Caco-2 (cell line): Measurements from ENCODE around the gene COL6A3. TPM values are rescaled to one million over a fixed set of nuclear protein-coding genes. Genes with fewer than 3 reads are reported as not detected.

ENCODE experiments used
- BruUV-seq: library from RNA; stranded (reverse); fragments of 400-500 nt; replicated peaks from 2 replicates; lab custom pipeline; 2021; lab: Mats Ljungman, UMichigan
- CTCF ChIA-PET: fragments of 300-600 bp; sonication (Branson Sonifier 250); formaldehyde crosslinking; loops from one replicate; lab custom pipeline; 2022; ENCODE audit warnings: antibody characterized with exemption; lab: Charles Lee
- POLR2A ChIA-PET: fragments of 300-600 bp; sonication (Branson Sonifier 250); formaldehyde crosslinking; loops from one replicate; lab custom pipeline; 2022; ENCODE audit warnings: antibody characterized with exemption; lab: Charles Lee
- DNase-seq, 2 experiments: peaks; one replicate each; pipeline versions ENCODE4 v3.0.0 to v3.0.0-alpha.2; 2020 to 2022
- H3K27me3 ChIP-seq: replicated peaks from 2 replicates; pipeline ENCODE4 v1.6.0; 2011; ENCODE audit warnings: low read length; ENCODE audit not compliant: control insufficient read depth, insufficient read depth
- H3K36me3 ChIP-seq: 2 replicates; pipeline ENCODE4 v1.5.1; 2011; ENCODE audit warnings: low read length; ENCODE audit not compliant: control insufficient read depth, insufficient read depth
- H3K4me1 ChIP-seq: fragments of 250-450 bp; sonication (Bioruptor Pico); 2 replicates; pipeline ENCODE4 v1.5.1; 2020; ENCODE audit warnings: mild to moderate bottlenecking
- H3K4me3 ChIP-seq: 2 replicates; pipeline ENCODE4 v1.5.1; 2011; ENCODE audit warnings: low read depth, mild to moderate bottlenecking, control low read depth, low read length
- H3K9me3 ChIP-seq: fragments of 250-450 bp; sonication (Bioruptor Pico); 2 replicates; pipeline ENCODE4 v1.5.1; 2020; ENCODE audit warnings: mild to moderate bottlenecking, moderate library complexity
- H3K27ac Mint-ChIP-seq: one replicate; pipeline ENCODE4 v1.8.0; 2022; ENCODE audit warnings: mixed read lengths; ENCODE audit not compliant: unreplicated experiment
- H3K27me3 Mint-ChIP-seq: one replicate; pipeline ENCODE4 v1.8.0; 2022; ENCODE audit warnings: mixed read lengths; ENCODE audit not compliant: insufficient read depth, unreplicated experiment
- H3K36me3 Mint-ChIP-seq: one replicate; pipeline ENCODE4 v1.8.0; 2022; ENCODE audit warnings: mild to moderate bottlenecking, mixed read lengths; ENCODE audit not compliant: insufficient read depth, unreplicated experiment
- H3K4me1 Mint-ChIP-seq: one replicate; pipeline ENCODE4 v1.8.0; 2022; ENCODE audit warnings: low read depth, mixed read lengths; ENCODE audit not compliant: unreplicated experiment
- H3K4me3 Mint-ChIP-seq: one replicate; pipeline ENCODE4 v1.8.0; 2022; ENCODE audit warnings: mild to moderate bottlenecking, moderate library complexity, mixed read lengths; ENCODE audit not compliant: unreplicated experiment
- H3K9me3 Mint-ChIP-seq: one replicate; pipeline ENCODE4 v1.8.0; 2022; ENCODE audit warnings: mixed read lengths; ENCODE audit not compliant: unreplicated experiment
- CTCF ChIP-seq, 2 experiments: fragments of 200-600 bp in 1 of 2; IDR thresholded peaks; 1 replicate in 1 of 2; 2 replicates in 1 of 2; pipeline versions ENCODE4 v1.5.1 to v1.8.0; 2011 to 2022; ENCODE audit warnings: antibody characterized with exemption in 1 of 2, control low read depth in 1 of 2, inconsistent platforms in 1 of 2, low read depth in 1 of 2, low read length in 1 of 2, mild to moderate bottlenecking in 1 of 2, moderate library complexity in 1 of 2; ENCODE audit not compliant: insufficient read depth in 1 of 2, severe bottlenecking in 1 of 2, unreplicated experiment in 1 of 2
- intact Hi-C: fragments of 100-400 bp; cut with micrococcal nuclease; formaldehyde crosslinking; loops from one replicate; pipeline ENCODE4 v1.10.0; 2022; ENCODE audit not compliant: unreplicated experiment
- total RNA-seq: library from RNA; stranded (reverse); gene quantifications from 2 replicates; pipeline ENCODE4 v1.2.3, GENCODE V29; 2022

The COL6A3 gene
- total RNA-seq, 1 experiment from 2014 or later: 0.73 TPM

DNA sequence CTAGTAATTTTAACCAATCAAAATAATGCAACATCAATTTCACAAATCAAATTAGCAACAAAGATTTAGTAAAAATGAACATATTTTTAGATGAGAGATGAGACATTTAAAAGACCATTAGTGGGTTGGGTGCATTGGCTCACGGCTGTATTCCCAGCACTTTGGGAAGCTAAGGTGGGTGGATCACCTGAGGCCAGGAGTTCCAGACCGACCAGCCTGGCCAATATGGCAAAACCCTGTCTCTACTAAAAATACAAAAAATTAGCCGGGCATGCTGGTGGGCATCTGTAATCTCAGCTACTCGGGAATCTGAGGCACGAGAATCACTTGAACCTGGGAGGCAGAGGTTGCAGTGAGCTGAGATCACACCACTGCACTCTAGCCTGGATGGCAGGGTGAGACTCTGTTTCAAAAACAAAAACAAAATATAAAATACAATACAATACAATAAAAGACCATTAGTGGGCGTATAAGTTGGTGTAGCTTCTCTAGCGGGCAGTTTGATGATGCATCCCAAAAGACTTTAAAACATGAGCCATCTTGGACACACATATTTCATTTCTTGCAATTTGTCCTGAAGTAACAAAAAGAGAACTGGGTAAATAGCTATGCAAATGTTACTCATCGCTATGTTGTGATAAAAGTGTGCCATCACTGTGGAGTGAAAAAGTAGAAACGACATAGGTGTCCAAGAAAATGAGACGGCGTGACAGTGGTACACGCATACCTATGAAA is 101.8 kb downstream of the COL6A3 start:
- no TSS peak for BruUV-seq
- H3K9me3 Mint-ChIP-seq: no peaks in the 10 kb centered on the region
- no peak overlapping the region for H3K4me3 Mint-ChIP-seq
- H3K4me1 Mint-ChIP-seq: no peaks in the 10 kb centered on the region
- H3K27me3 ChIP-seq: no peaks in the 10 kb centered on the region
- no peak overlapping the region for H3K4me3 ChIP-seq
- CTCF ChIA-PET: no interaction called here
- H3K4me1 ChIP-seq: 0 out of 2 replicates have a peak, but pooled peaks cover 7% of the 10 kb centered on the region
- H3K36me3 ChIP-seq: no peaks in the 10 kb centered on the region
- H3K36me3 Mint-ChIP-seq: no peaks in the 10 kb centered on the region
- DNase-seq: no peak
- POLR2A ChIA-PET: no interaction called here
- H3K9me3 ChIP-seq: no peaks in the 10 kb centered on the region
- intact Hi-C loops: no loop called here
- no peaks in the 10 kb centered on the region for H3K27me3 Mint-ChIP-seq
- no peak overlapping the region for H3K27ac Mint-ChIP-seq
- TF ChIP-seq CTCF (IDR thresholded peaks at IDR 0.05; ENCODE audit: insufficient read depth in 1 of 2, low read depth in 1 of 2, low read length in 1 of 2, severe bottlenecking in 1 of 2, unreplicated experiment in 1 of 2): no peak

DNA sequence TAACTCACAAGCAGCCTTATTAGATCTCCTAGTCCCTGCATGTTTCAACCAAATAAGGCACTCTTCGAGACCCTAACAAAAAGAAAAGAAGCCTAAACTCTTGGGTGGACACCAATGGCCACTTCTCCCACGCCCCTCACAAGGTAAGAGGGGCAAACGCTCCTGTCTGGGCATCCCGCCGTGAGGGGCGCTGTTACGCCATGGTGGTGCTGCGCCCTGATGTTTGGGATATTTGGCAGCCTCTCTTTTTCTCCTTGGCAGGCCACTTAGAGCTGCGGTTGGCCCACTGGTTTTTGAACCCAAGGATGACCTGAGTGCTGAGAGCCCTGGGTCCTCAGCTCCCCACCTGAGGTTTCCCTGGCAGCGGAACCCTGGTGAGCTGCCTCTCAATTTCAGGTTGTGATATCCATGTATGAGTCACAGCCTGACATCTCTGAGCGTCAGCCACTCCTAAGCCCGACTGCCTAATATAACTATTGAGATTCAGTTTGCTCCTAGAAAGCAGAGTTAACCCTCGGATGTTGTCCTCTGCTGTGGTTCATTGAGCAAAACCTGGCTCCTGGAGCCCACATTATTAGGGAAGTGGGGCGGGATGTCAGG is 103.3 kb downstream of the COL6A3 start:
- intact Hi-C loops: no loop called here
- no peak overlapping the region for H3K4me3 Mint-ChIP-seq
- no peak overlapping the region for H3K4me3 ChIP-seq
- no peak for DNase-seq
- 0 out of 2 replicates have a peak, but pooled peaks cover 6% of the 10 kb centered on the region for H3K4me1 ChIP-seq
- H3K27me3 ChIP-seq: no peaks in the 10 kb centered on the region
- POLR2A ChIA-PET: no interaction called here
- H3K27me3 Mint-ChIP-seq: no peaks in the 10 kb centered on the region
- no TSS peak for BruUV-seq
- CTCF ChIA-PET: no interaction called here
- no peaks in the 10 kb centered on the region for H3K36me3 Mint-ChIP-seq
- no peak overlapping the region for H3K27ac Mint-ChIP-seq
- H3K9me3 Mint-ChIP-seq: no peaks in the 10 kb centered on the region
- no peaks in the 10 kb centered on the region for H3K36me3 ChIP-seq
- H3K9me3 ChIP-seq: no peaks in the 10 kb centered on the region
- TF ChIP-seq CTCF (IDR thresholded peaks at IDR 0.05; ENCODE audit: insufficient read depth in 1 of 2, low read depth in 1 of 2, low read length in 1 of 2, severe bottlenecking in 1 of 2, unreplicated experiment in 1 of 2): no peak
- no peaks in the 10 kb centered on the region for H3K4me1 Mint-ChIP-seq

- H3K27me3 Mint-ChIP-seq: no peaks in the 10 kb centered on the region
- no peak for TF ChIP-seq CTCF (IDR thresholded peaks at IDR 0.05; ENCODE audit: insufficient read depth in 1 of 2, low read depth in 1 of 2, low read length in 1 of 2, severe bottlenecking in 1 of 2, unreplicated experiment in 1 of 2)
- no peaks in the 10 kb centered on the region for H3K36me3 ChIP-seq
- peaks cover 6% of the 10 kb centered on the region for H3K9me3 Mint-ChIP-seq
- CTCF ChIA-PET: no interaction called here
- no peaks in the 10 kb centered on the region for H3K4me1 Mint-ChIP-seq
- BruUV-seq: no TSS peak
- no peaks in the 10 kb centered on the region for H3K36me3 Mint-ChIP-seq
- H3K4me3 ChIP-seq: no peak overlapping the region
- H3K27me3 ChIP-seq: no peaks in the 10 kb centered on the region
- H3K9me3 ChIP-seq: no peaks in the 10 kb centered on the region
- H3K4me1 ChIP-seq: no peaks in the 10 kb centered on the region
- H3K27ac Mint-ChIP-seq: no peak overlapping the region
- no peak overlapping the region for H3K4me3 Mint-ChIP-seq
- DNase-seq: no peak
- intact Hi-C loops: no loop called here
- POLR2A ChIA-PET: no interaction called here
Measured at GRCh38 chr2:237309416-237309815, 104.5 kb downstream of the COL6A3 start.
